Measurements from ENCODE around the gene VIP. TPM values are rescaled to one million over a fixed set of nuclear protein-coding genes. Genes with fewer than 3 reads are reported as not detected.

The VIP gene
- total RNA-seq, 1 experiment from 2014 or later, result not detected

GRCh38 chr6:152748843-152749242 lies 1.8 kb upstream of the VIP start:
- H3K36me3 Mint-ChIP-seq, result no peaks in the 10 kb centered on the region
- no peaks in the 10 kb centered on the region for H3K27me3 Mint-ChIP-seq (ENCODE audit: low read depth)
- no peaks in the 10 kb centered on the region for H3K9me3 Mint-ChIP-seq
- H3K4me1 Mint-ChIP-seq, result peaks cover 16% of the 10 kb centered on the region
- no peak for TF ChIP-seq FOXK1 (CRISPR knock-in tag; IDR thresholded peaks at IDR 0.05)
- TF ChIP-seq ARID4B (CRISPR knock-in tag; IDR thresholded peaks at IDR 0.05; ENCODE audit: borderline replicate concordance), result no peak
- no peak for TF ChIP-seq USF1 (CRISPR knock-in tag; IDR thresholded peaks at IDR 0.05)
- TF ChIP-seq ATF6 (CRISPR knock-in tag; IDR thresholded peaks at IDR 0.05), result no peak
- TF ChIP-seq NFYB (CRISPR knock-in tag; conservative IDR thresholded peaks at IDR 0.05; ENCODE audit: low read depth), result no peak
- no peak for TF ChIP-seq GABPB1 (CRISPR knock-in tag; IDR thresholded peaks at IDR 0.05)
- TF ChIP-seq ZNF532 (CRISPR knock-in tag; IDR thresholded peaks at IDR 0.05; ENCODE audit: borderline replicate concordance), result no peak
- no peak for TF ChIP-seq TP53 (CRISPR knock-in tag; IDR thresholded peaks at IDR 0.05)
- TF ChIP-seq ZNF317 (CRISPR knock-in tag; IDR thresholded peaks at IDR 0.05; ENCODE audit: borderline replicate concordance, low read depth), result no peak
- TF ChIP-seq RELA (CRISPR knock-in tag; IDR thresholded peaks at IDR 0.05; ENCODE audit: borderline replicate concordance), result no peak
- TF ChIP-seq SMAD3 (CRISPR knock-in tag; IDR thresholded peaks at IDR 0.05; ENCODE audit: borderline replicate concordance), result no peak
- no peak for TF ChIP-seq IRF2 (CRISPR knock-in tag; IDR thresholded peaks at IDR 0.05; ENCODE audit: borderline replicate concordance, low read depth)
- TF ChIP-seq ZNF671 (CRISPR knock-in tag; IDR thresholded peaks at IDR 0.05), result no peak
- TF ChIP-seq TEAD4 (CRISPR knock-in tag; IDR thresholded peaks at IDR 0.05), result no peak
- no peak for TF ChIP-seq ZNF396 (CRISPR knock-in tag; IDR thresholded peaks at IDR 0.05; ENCODE audit: borderline replicate concordance)
- TF ChIP-seq NFATC4 (CRISPR knock-in tag; IDR thresholded peaks at IDR 0.05), result no peak
- no peak for TF ChIP-seq NR1H2 (CRISPR knock-in tag; IDR thresholded peaks at IDR 0.05)
- TF ChIP-seq OVOL2 (CRISPR knock-in tag; IDR thresholded peaks at IDR 0.05; ENCODE audit: borderline replicate concordance), result no peak
- no peak for TF ChIP-seq ERG (CRISPR knock-in tag; IDR thresholded peaks at IDR 0.05)
- TF ChIP-seq CBFB (CRISPR knock-in tag; IDR thresholded peaks at IDR 0.05; ENCODE audit: low read depth), result no peak
- H3K27ac Mint-ChIP-seq, result no peak overlapping the region
- ATAC-seq (no peak), DNase-seq (ENCODE audit: low spot score) (no peak)
- CTCF ChIA-PET, result interaction anchor here (0.8 to 2.9 kb wide), 4 partner anchors 106 to 238 kb away, joined by 3 to 29 read pairs (median 4); no protein-coding TSS in a partner anchor
- no peak overlapping the region for H3K4me3 Mint-ChIP-seq
- POLR2A ChIA-PET, result no interaction called here

Data from WTC11 (cell line).